K562 (cell line): ENCODE measurements around the gene DVL2. TPM values are rescaled to one million over a fixed set of nuclear protein-coding genes. Genes with fewer than 3 reads are reported as not detected.

ENCODE experiments used
- ATAC-seq: fragments of 200-7000 bp; cut with Tn5 transposase; 3 replicates; pipeline ENCODE4 v1.9.1; 2020; ENCODE audit warnings: moderate library complexity
- BruUV-seq: library from RNA; stranded (reverse); fragments of 400-500 nt; replicated peaks from 2 replicates; lab custom pipeline; 2021; lab: Mats Ljungman, UMichigan
- CTCF ChIA-PET: fragments of 300-600 bp; formaldehyde crosslinking; extraction: SDS; loops from one replicate; lab custom pipeline; 2021; ENCODE audit warnings: low intra/inter-chr PET ratio; lab: Yijun Ruan, JAX
- POLR2A ChIA-PET: fragments of 300-600, 350-650 bp; sonication (Branson Sonifier 250); formaldehyde crosslinking; extraction: SDS; loops from one replicate; lab custom pipeline; 2021; ENCODE audit warnings: antibody characterized with exemption, inconsistent platforms; lab: Yijun Ruan, JAX
- DNase-seq, 4 experiments: peaks; one replicate each; pipeline versions ENCODE4 v3.0.0 to v3.0.0-alpha.2; 2011 to 2018; ENCODE audit warnings: low spot score in 3 of 4, mixed read lengths in 3 of 4; ENCODE audit errors: extremely low read depth in 1 of 4
- FAIRE-seq: peaks from 2 replicates; lab custom pipeline; 2011; peaks lifted over from hg19 to GRCh38; lab: Jason Lieb, UNC
- H2AFZ ChIP-seq: 2 replicates; pipeline ENCODE4 v1.6.0; 2011; ENCODE audit warnings: low read depth, low read length, control low read depth, inconsistent platforms
- H3K27ac ChIP-seq: fragments of 200-600 bp; 3 replicates; pipeline ENCODE4 v1.8.0; 2011; ENCODE audit warnings: low read depth, mild to moderate bottlenecking, control low read depth, inconsistent platforms, low read length, moderate library complexity, mixed read lengths; ENCODE audit errors: extremely low read depth
- H3K27me3 ChIP-seq, 2 experiments: fragments of 300-600 bp in 1 of 2; 2 replicates in 1 of 2; 3 replicates in 1 of 2; pipeline versions ENCODE4 v1.6.0 to v1.8.0; 2011; ENCODE audit warnings: inconsistent platforms in 2 of 2, low read length in 2 of 2, mild to moderate bottlenecking in 1 of 2, mixed read lengths in 1 of 2, moderate library complexity in 1 of 2; ENCODE audit not compliant: control insufficient read depth in 2 of 2, insufficient read depth in 2 of 2
- H3K36me3 ChIP-seq: fragments of 300-600 bp; 3 replicates; pipeline ENCODE4 v1.8.0; 2011; ENCODE audit warnings: mild to moderate bottlenecking, low read length, inconsistent platforms; ENCODE audit not compliant: control insufficient read depth, insufficient read depth
- H3K4me1 ChIP-seq, 2 experiments: fragments of 200-600 bp in 1 of 2; replicated peaks in 1 of 2; 2 replicates in 1 of 2; 3 replicates in 1 of 2; pipeline versions ENCODE4 v1.5.1 to v1.8.0; 2011; ENCODE audit warnings: inconsistent platforms in 2 of 2, low read length in 2 of 2, mild to moderate bottlenecking in 1 of 2, mixed read lengths in 1 of 2, moderate library complexity in 1 of 2; ENCODE audit not compliant: control insufficient read depth in 2 of 2, insufficient read depth in 2 of 2
- H3K4me2 ChIP-seq: 2 replicates; pipeline ENCODE4 v1.6.1; 2011; ENCODE audit warnings: low read length, control low read depth, inconsistent platforms, mixed read lengths; ENCODE audit not compliant: insufficient read depth
- H3K4me3 ChIP-seq: fragments of 200-600 bp; sonication (generic), shearing (Covaris generic); 2 replicates; pipeline ENCODE4 v1.5.1; 2016; ENCODE audit warnings: control low read depth, inconsistent platforms
- H3K79me2 ChIP-seq: fragments of 200-600 bp; 3 replicates; pipeline ENCODE4 v1.8.0; 2011; ENCODE audit warnings: low read length, inconsistent platforms; ENCODE audit not compliant: control insufficient read depth, insufficient read depth
- H3K9ac ChIP-seq, 2 experiments: 2 replicates each; pipeline versions ENCODE4 v1.6.0 to v1.6.1; 2011; ENCODE audit warnings: low read depth in 2 of 2, low read length in 2 of 2, control low read depth in 1 of 2, inconsistent platforms in 1 of 2, mild to moderate bottlenecking in 1 of 2, mixed read lengths in 1 of 2; ENCODE audit not compliant: insufficient read depth in 1 of 2
- H3K9me1 ChIP-seq: one replicate; pipeline ENCODE4 v1.6.0; 2011; ENCODE audit warnings: inconsistent platforms, mild to moderate bottlenecking, low read length, moderate library complexity; ENCODE audit not compliant: control insufficient read depth, insufficient read depth
- H3K9me3 ChIP-seq: replicated peaks from 2 replicates; pipeline ENCODE4 v1.5.1; 2011; ENCODE audit warnings: low read depth, low read length, inconsistent platforms; ENCODE audit not compliant: control insufficient read depth, insufficient read depth
- H4K20me1 ChIP-seq: replicated peaks from 2 replicates; pipeline ENCODE4 v1.6.1; 2011; ENCODE audit warnings: low read length, inconsistent platforms, mixed read lengths; ENCODE audit not compliant: control insufficient read depth, insufficient read depth
- DACH1 ChIP-seq: fragments of 450-650 bp; IDR thresholded peaks from 2 replicates; pipeline ENCODE4 v1.6.1; 2018; ENCODE audit not compliant: partially characterized antibody
- E2F3 ChIP-seq: fragments of 250-450 bp; sonication (Bioruptor Pico); IDR thresholded peaks from 2 replicates; pipeline ENCODE4 v1.4.0; 2020; ENCODE audit warnings: mild to moderate bottlenecking
- MCM3 ChIP-seq: fragments of 450-650 bp; IDR thresholded peaks from 2 replicates; pipeline ENCODE4 v1.6.1; 2016
- MED1 ChIP-seq: sonication (generic); formaldehyde crosslinking; IDR thresholded peaks from 2 replicates; pipeline ENCODE4 v1.8.1; 2023; ENCODE audit warnings: missing genetic modification reagents, borderline replicate concordance
- PRDM10 ChIP-seq: fragments of 450-650 bp; IDR thresholded peaks from 2 replicates; pipeline ENCODE4 v1.6.1; 2018; ENCODE audit not compliant: partially characterized antibody
- SIN3A ChIP-seq, 2 experiments: fragments of 150-350 bp in 1 of 2; IDR thresholded peaks; 2 replicates each; pipeline ENCODE4 v1.6.1; 2011 to 2016; ENCODE audit warnings: borderline replicate concordance in 2 of 2, low read depth in 2 of 2, low read length in 2 of 2, mild to moderate bottlenecking in 2 of 2, moderate library complexity in 2 of 2; ENCODE audit not compliant: control insufficient read depth in 1 of 2
- TFAP4 ChIP-seq: sonication (generic); formaldehyde crosslinking; IDR thresholded peaks from 2 replicates; pipeline ENCODE4 v1.8.0; 2022; ENCODE audit warnings: missing genetic modification reagents, mild to moderate bottlenecking, moderate library complexity, borderline replicate concordance
- TRIM24 ChIP-seq, 2 experiments: fragments of 450-650 bp; IDR thresholded peaks; 2 replicates each; pipeline ENCODE4 v1.6.1; 2016
- YBX1 ChIP-seq: fragments of 450-650 bp; IDR thresholded peaks from 2 replicates; pipeline ENCODE4 v1.7.1; 2016; ENCODE audit warnings: mild to moderate bottlenecking
- ZBTB11 ChIP-seq, 3 experiments: fragments of 200-800 bp in 1 of 3; fragments of 250-450 bp in 1 of 3; fragments of 450-650 bp in 1 of 3; sonication (Bioruptor Pico) in 1 of 3; sonication (Bioruptor generic) in 1 of 3; formaldehyde crosslinking in 1 of 3; IDR thresholded peaks; 2 replicates each; pipeline versions ENCODE4 v1.6.1 to v1.8.0; 2016 to 2022; ENCODE audit warnings: mild to moderate bottlenecking in 2 of 3, missing genetic modification characterization in 2 of 3, missing compliant biosample characterization in 1 of 3, moderate library complexity in 1 of 3
- WGBS: fragments of 100-300 bp; shearing (Covaris generic); methylation state at CpG from one replicate; pipeline ENCODE4 v1.1.6; 2016; ENCODE audit warnings: low coverage, mixed read lengths; ENCODE audit not compliant: insufficient coverage; ENCODE audit errors: missing lambda C conversion rate; 5-methylcytosine and 5-hydroxymethylcytosine counted together
- in situ Hi-C: fragments of 300-500 bp; cut with MboI; formaldehyde crosslinking; loops from 4 replicates; pipeline ENCODE4 v1.15.0; 2018; ENCODE audit warnings: inconsistent platforms, mixed read lengths
- intact Hi-C: fragments of 100-400 bp; cut with micrococcal nuclease; formaldehyde crosslinking; loops from 2 replicates; pipeline ENCODE4 v1.14.2; 2022
- polyA plus RNA-seq, 8 experiments: library from polyadenylated mRNA; depleted of rRNA in 4 of 8; stranded (reverse) in 5 of 8; unstranded in 3 of 8; fragments of >200 nt; fragmentation: Nextera tagmentation in 2 of 8; fragmentation: Illumina TruSeq in 1 of 8; extraction: Ambion mirVana in 2 of 8; extraction: Trizol in 1 of 8; gene quantifications; 2 replicates each; pipeline versions ENCODE4 v1.2.1 to v1.2.3, GENCODE V29; 2011 to 2014; ENCODE audit warnings: inconsistent platforms in 1 of 8, missing spikeins in 1 of 8
- total RNA-seq, 7 experiments: library from RNA; depleted of rRNA in 6 of 7; stranded (reverse); fragments of >200 nt in 6 of 7; fragmentation: Illumina TruSeq in 2 of 7; extraction: Trizol in 2 of 7; gene quantifications; 2 replicates each; pipeline versions ENCODE4 v1.2.1 to v1.2.3, GENCODE V29; 2011 to 2021; ENCODE audit warnings: low replicate concordance in 1 of 7

DVL2 gene
- total and polyA plus RNA-seq, 9 of the 15 experiments (the other 6 are each of a cell fraction or from before 2014, with no cell fraction given), result 1.3 to 49.5 (median 24.3) TPM

GRCh38 chr17:7237761-7238419 lies 3.6 kb upstream of the DVL2 start (continued):
- TF ChIP-seq ZBTB11 (CRISPR knock-in tag; IDR thresholded peaks at IDR 0.05), result peak in 1 of 3 experiments; percentile 48; a peak in 2 of 6 replicates

GRCh38 chr17:7237266-7237760 lies 3.0 kb upstream of the DVL2 start:
- in situ Hi-C loops, result no loop called here
- CTCF ChIA-PET, result no interaction called here
- intact Hi-C loops, result loop anchor here (5.0 kb wide), 1 partner anchor 45 kb away; the partner anchor contains the start of gene SLC2A4
- no peak for TF ChIP-seq E2F3 (CRISPR knock-in tag)
- no peak for TF ChIP-seq DACH1
- TF ChIP-seq MCM3, result no peak
- peak; percentile 88 for TF ChIP-seq PRDM10
- TF ChIP-seq YBX1, result no peak
- no peak for TF ChIP-seq MED1 (CRISPR knock-in tag)
- 0 out of 4 replicates have a peak, but pooled peaks of 1 of the 2 experiments have one; percentile 1 for TF ChIP-seq SIN3A (IDR thresholded peaks at IDR 0.05; ENCODE audit: borderline replicate concordance in 2 of 2, control insufficient read depth in 1 of 2, low read depth in 2 of 2, low read length in 2 of 2)
- TF ChIP-seq TFAP4 (CRISPR knock-in tag), result no peak
- no peak for TF ChIP-seq TRIM24 (IDR thresholded peaks at IDR 0.05)

More at GRCh38 chr17:7237266-7237760, 3.0 kb upstream of the DVL2 start:
- 6% methylated on average over 4 of the region's 6 CpGs for WGBS
- no peaks in the 10 kb centered on the region for H3K9me1 ChIP-seq
- POLR2A ChIA-PET, result interaction anchor here (1.1 to 6.6 kb wide), 2 partner anchors 11 to 15 kb away, joined by 3 to 73 read pairs; partner anchors contain the start of genes ACADVL and DLG4
- peaks cover 5% of the 10 kb centered on the region; the same call in 1 of the 2 replicates for H4K20me1 ChIP-seq
- peaks cover 35 to 37% of the 10 kb centered on the region in 2 experiments; a peak in 4 of 5 replicates for H3K4me1 ChIP-seq
- ATAC-seq (no peak), FAIRE-seq (peak; percentile 68), DNase-seq (no peak)
- peak overlapping the region; percentile 72 for H3K4me2 ChIP-seq
- peaks cover 91% of the 10 kb centered on the region for H3K79me2 ChIP-seq
- H3K36me3 ChIP-seq, result peaks cover 48% of the 10 kb centered on the region; the same call in 2 of the 3 replicates
- no peak overlapping the region for H2AFZ ChIP-seq
- no peaks in the 10 kb centered on the region for H3K9me3 ChIP-seq
- peak overlapping the region; percentile 79 for H3K4me3 ChIP-seq
- H3K9ac ChIP-seq, result peak overlapping the region; percentile 93 to 98
- BruUV-seq, result no TSS peak
- peak overlapping the region; percentile 94; the same call in 2 of the 3 replicates for H3K27ac ChIP-seq
- no peaks in the 10 kb centered on the region for H3K27me3 ChIP-seq
